Mesothelial cell of epicardium (in vitro differentiated cells): Measurements from ENCODE around the gene PLEKHA6. TPM values are rescaled to one million over a fixed set of nuclear protein-coding genes. Genes with fewer than 3 reads are reported as not detected.

Experiments
- DNase-seq, 2 experiments: peaks; one replicate each; pipeline ENCODE4 v3.0.0; 2021; ENCODE audit warnings: low spot score in 2 of 2; ENCODE audit not compliant: unreplicated experiment in 2 of 2
- H3K27ac Mint-ChIP-seq: 2 replicates; pipeline ENCODE4 v1.8.0; 2021; ENCODE audit warnings: mixed read lengths
- H3K27me3 Mint-ChIP-seq: 2 replicates; pipeline ENCODE4 v1.8.0; 2021; ENCODE audit warnings: low read depth, mixed read lengths
- H3K36me3 Mint-ChIP-seq: 2 replicates; pipeline ENCODE4 v1.8.0; 2021; ENCODE audit warnings: mixed read lengths
- H3K4me1 Mint-ChIP-seq: 2 replicates; pipeline ENCODE4 v1.8.0; 2021; ENCODE audit warnings: mixed read lengths
- H3K4me3 Mint-ChIP-seq: 2 replicates; pipeline ENCODE4 v1.8.0; 2021; ENCODE audit warnings: mild to moderate bottlenecking, moderate library complexity, mixed read lengths
- H3K9me3 Mint-ChIP-seq: 2 replicates; pipeline ENCODE4 v1.8.0; 2021; ENCODE audit warnings: mixed read lengths
- CTCF ChIP-seq: fragments of 200-600 bp; sonication (generic); IDR thresholded peaks from one replicate; pipeline ENCODE4 v1.5.0; 2021; ENCODE audit warnings: antibody characterized with exemption; ENCODE audit not compliant: unreplicated experiment
- total RNA-seq: library from RNA; stranded (reverse); gene quantifications from 3 replicates; pipeline ENCODE4 v1.2.1, GENCODE V29; 2021

Gene PLEKHA6
- total RNA-seq, 1 donor from 2014 or later, result 29.7 TPM

GRCh38 chr1:204171751-204172178 lies 188.0 kb downstream of the PLEKHA6 start:
- Mint-ChIP-seq H3K27ac (no peak overlapping the region), H3K36me3 (no peaks in the 10 kb centered on the region), H3K27me3 (peaks cover 1% of the 10 kb centered on the region), H3K9me3 (peaks cover 18% of the 10 kb centered on the region), H3K4me3 (no peak overlapping the region), H3K4me1 (peaks cover 7% of the 10 kb centered on the region)
- DNase-seq, result no peak
- no peak for TF ChIP-seq CTCF

GRCh38 chr1:204170494-204171155 lies 189.1 kb downstream of the PLEKHA6 start:
- peaks cover 1% of the 10 kb centered on the region for H3K27me3 Mint-ChIP-seq

GRCh38 chr1:204169858-204170257 lies 189.9 kb downstream of the PLEKHA6 start:
- peaks cover 1% of the 10 kb centered on the region for H3K27me3 Mint-ChIP-seq
- H3K27ac Mint-ChIP-seq, result no peak overlapping the region
- DNase-seq, result no peak
- H3K4me3 Mint-ChIP-seq, result no peak overlapping the region
- H3K9me3 Mint-ChIP-seq, result peaks cover 18% of the 10 kb centered on the region
- no peaks in the 10 kb centered on the region for H3K36me3 Mint-ChIP-seq
- peaks cover 7% of the 10 kb centered on the region for H3K4me1 Mint-ChIP-seq
- TF ChIP-seq CTCF, result no peak

More at GRCh38 chr1:204170494-204171155, 189.1 kb downstream of the PLEKHA6 start:
- Mint-ChIP-seq H3K4me1 (peaks cover 7% of the 10 kb centered on the region), H3K27ac (no peak overlapping the region), H3K9me3 (peaks cover 18% of the 10 kb centered on the region), H3K36me3 (no peaks in the 10 kb centered on the region), H3K4me3 (no peak overlapping the region)
- no peak for TF ChIP-seq CTCF
- no peak for DNase-seq

Other genes with a start within 250 kb of the PLEKHA6 start
- 18.5 to 19.2 TPM (median 18.9 TPM) in 3 replicates for gene ETNK2, start 207.9 kb downstream of the PLEKHA6 start, total RNA-seq
- 0.29 to 0.41 TPM in 2 of 3 replicates, not detected in the other for gene REN, start 193.6 kb downstream of the PLEKHA6 start, total RNA-seq
- gene KISS1, start 163.4 kb downstream of the PLEKHA6 start, total RNA-seq, result 0.34 to 0.60 TPM in 2 of 3 replicates, not detected in the other
- gene GOLT1A, start 145.9 kb downstream of the PLEKHA6 start, total RNA-seq, result 3.6 to 4.1 TPM (median 3.9 TPM) in 3 replicates
- 56.2 to 57.5 TPM (median 57.5 TPM) in 3 replicates for gene PPP1R15B, start 51.9 kb upstream of the PLEKHA6 start, total RNA-seq
- 36.3 to 39.6 TPM (median 39.5 TPM) in 3 replicates for gene PIK3C2B, start 134.9 kb upstream of the PLEKHA6 start, total RNA-seq
- 132 to 154 TPM (median 136 TPM) in 3 replicates for gene MDM4, start 156.5 kb upstream of the PLEKHA6 start, total RNA-seq